Measurements from ENCODE around the gene UGT1A4.

DNA sequence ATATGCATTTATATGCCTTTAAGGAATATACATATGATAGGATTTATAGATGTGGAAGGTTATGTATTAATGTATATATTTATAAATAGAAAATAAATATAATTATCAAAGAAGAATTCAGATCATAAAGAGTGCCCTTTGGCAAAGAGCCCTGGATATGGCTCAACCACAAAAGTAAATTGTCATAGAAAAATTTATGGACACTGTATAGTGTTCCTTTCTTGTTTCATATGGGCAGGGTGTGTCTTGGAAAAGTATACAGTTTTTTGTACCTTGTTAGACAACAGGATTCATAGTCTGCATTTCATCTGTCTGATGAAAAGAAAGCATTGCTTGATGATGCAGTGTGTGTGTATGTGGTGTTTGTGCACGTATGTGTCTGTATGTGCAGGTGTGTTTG is 33.9 kb upstream of the UGT1A4 start:
- TF ChIP-seq, protein P1, sequence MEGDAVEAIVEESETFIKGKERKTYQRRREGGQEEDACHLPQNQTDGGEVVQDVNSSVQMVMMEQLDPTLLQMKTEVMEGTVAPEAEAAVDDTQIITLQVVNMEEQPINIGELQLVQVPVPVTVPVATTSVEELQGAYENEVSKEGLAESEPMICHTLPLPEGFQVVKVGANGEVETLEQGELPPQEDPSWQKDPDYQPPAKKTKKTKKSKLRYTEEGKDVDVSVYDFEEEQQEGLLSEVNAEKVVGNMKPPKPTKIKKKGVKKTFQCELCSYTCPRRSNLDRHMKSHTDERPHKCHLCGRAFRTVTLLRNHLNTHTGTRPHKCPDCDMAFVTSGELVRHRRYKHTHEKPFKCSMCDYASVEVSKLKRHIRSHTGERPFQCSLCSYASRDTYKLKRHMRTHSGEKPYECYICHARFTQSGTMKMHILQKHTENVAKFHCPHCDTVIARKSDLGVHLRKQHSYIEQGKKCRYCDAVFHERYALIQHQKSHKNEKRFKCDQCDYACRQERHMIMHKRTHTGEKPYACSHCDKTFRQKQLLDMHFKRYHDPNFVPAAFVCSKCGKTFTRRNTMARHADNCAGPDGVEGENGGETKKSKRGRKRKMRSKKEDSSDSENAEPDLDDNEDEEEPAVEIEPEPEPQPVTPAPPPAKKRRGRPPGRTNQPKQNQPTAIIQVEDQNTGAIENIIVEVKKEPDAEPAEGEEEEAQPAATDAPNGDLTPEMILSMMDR (IDR thresholded peaks at IDR 0.05 in 2 of 3, conservative IDR thresholded peaks at IDR 0.05 in 1 of 3; ENCODE audit: insufficient read depth in 2 of 3, low read depth in 1 of 3, low read length in 3 of 3), result no peak
- TF ChIP-seq, protein P2, sequence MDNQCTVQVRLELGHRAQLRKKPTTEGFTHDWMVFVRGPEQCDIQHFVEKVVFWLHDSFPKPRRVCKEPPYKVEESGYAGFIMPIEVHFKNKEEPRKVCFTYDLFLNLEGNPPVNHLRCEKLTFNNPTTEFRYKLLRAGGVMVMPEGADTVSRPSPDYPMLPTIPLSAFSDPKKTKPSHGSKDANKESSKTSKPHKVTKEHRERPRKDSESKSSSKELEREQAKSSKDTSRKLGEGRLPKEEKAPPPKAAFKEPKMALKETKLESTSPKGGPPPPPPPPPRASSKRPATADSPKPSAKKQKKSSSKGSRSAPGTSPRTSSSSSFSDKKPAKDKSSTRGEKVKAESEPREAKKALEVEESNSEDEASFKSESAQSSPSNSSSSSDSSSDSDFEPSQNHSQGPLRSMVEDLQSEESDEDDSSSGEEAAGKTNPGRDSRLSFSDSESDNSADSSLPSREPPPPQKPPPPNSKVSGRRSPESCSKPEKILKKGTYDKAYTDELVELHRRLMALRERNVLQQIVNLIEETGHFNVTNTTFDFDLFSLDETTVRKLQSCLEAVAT (IDR thresholded peaks at IDR 0.05), result no peak

Data from K562 (cell line).